K562 (cell line): Measurements from ENCODE around the gene ABCG2. TPM values are rescaled to one million over a fixed set of nuclear protein-coding genes. Genes with fewer than 3 reads are reported as not detected.
"Not testable (repeated sequence)": the region's sequence is repeated elsewhere in the genome, so short reads cannot be mapped to it uniquely, and the experiment has no call there.

Source experiments
- ATAC-seq: fragments of 200-7000 bp; cut with Tn5 transposase; 3 replicates; pipeline ENCODE4 v1.9.1; 2020; ENCODE audit warnings: moderate library complexity
- BruUV-seq: library from RNA; stranded (reverse); fragments of 400-500 nt; replicated peaks from 2 replicates; lab custom pipeline; 2021; lab: Mats Ljungman, UMichigan
- CTCF ChIA-PET: fragments of 300-600 bp; formaldehyde crosslinking; extraction: SDS; loops from one replicate; lab custom pipeline; 2021; ENCODE audit warnings: low intra/inter-chr PET ratio; lab: Yijun Ruan, JAX
- POLR2A ChIA-PET: fragments of 300-600, 350-650 bp; sonication (Branson Sonifier 250); formaldehyde crosslinking; extraction: SDS; loops from one replicate; lab custom pipeline; 2021; ENCODE audit warnings: antibody characterized with exemption, inconsistent platforms; lab: Yijun Ruan, JAX
- DNase-seq, 4 experiments: peaks; one replicate each; pipeline versions ENCODE4 v3.0.0 to v3.0.0-alpha.2; 2011 to 2018; ENCODE audit warnings: low spot score in 3 of 4, mixed read lengths in 3 of 4; ENCODE audit errors: extremely low read depth in 1 of 4
- FAIRE-seq: peaks from 2 replicates; lab custom pipeline; 2011; peaks lifted over from hg19 to GRCh38; lab: Jason Lieb, UNC
- H2AFZ ChIP-seq: 2 replicates; pipeline ENCODE4 v1.6.0; 2011; ENCODE audit warnings: low read depth, low read length, control low read depth, inconsistent platforms
- H3K27ac ChIP-seq: fragments of 200-600 bp; 3 replicates; pipeline ENCODE4 v1.8.0; 2011; ENCODE audit warnings: low read depth, mild to moderate bottlenecking, control low read depth, inconsistent platforms, low read length, moderate library complexity, mixed read lengths; ENCODE audit errors: extremely low read depth
- H3K27me3 ChIP-seq, 2 experiments: fragments of 300-600 bp in 1 of 2; 2 replicates in 1 of 2; 3 replicates in 1 of 2; pipeline versions ENCODE4 v1.6.0 to v1.8.0; 2011; ENCODE audit warnings: inconsistent platforms in 2 of 2, low read length in 2 of 2, mild to moderate bottlenecking in 1 of 2, mixed read lengths in 1 of 2, moderate library complexity in 1 of 2; ENCODE audit not compliant: control insufficient read depth in 2 of 2, insufficient read depth in 2 of 2
- H3K36me3 ChIP-seq: fragments of 300-600 bp; 3 replicates; pipeline ENCODE4 v1.8.0; 2011; ENCODE audit warnings: mild to moderate bottlenecking, low read length, inconsistent platforms; ENCODE audit not compliant: control insufficient read depth, insufficient read depth
- H3K4me1 ChIP-seq, 2 experiments: fragments of 200-600 bp in 1 of 2; replicated peaks in 1 of 2; 2 replicates in 1 of 2; 3 replicates in 1 of 2; pipeline versions ENCODE4 v1.5.1 to v1.8.0; 2011; ENCODE audit warnings: inconsistent platforms in 2 of 2, low read length in 2 of 2, mild to moderate bottlenecking in 1 of 2, mixed read lengths in 1 of 2, moderate library complexity in 1 of 2; ENCODE audit not compliant: control insufficient read depth in 2 of 2, insufficient read depth in 2 of 2
- H3K4me2 ChIP-seq: 2 replicates; pipeline ENCODE4 v1.6.1; 2011; ENCODE audit warnings: low read length, control low read depth, inconsistent platforms, mixed read lengths; ENCODE audit not compliant: insufficient read depth
- H3K4me3 ChIP-seq: fragments of 200-600 bp; sonication (generic), shearing (Covaris generic); 2 replicates; pipeline ENCODE4 v1.5.1; 2016; ENCODE audit warnings: control low read depth, inconsistent platforms
- H3K79me2 ChIP-seq: fragments of 200-600 bp; 3 replicates; pipeline ENCODE4 v1.8.0; 2011; ENCODE audit warnings: low read length, inconsistent platforms; ENCODE audit not compliant: control insufficient read depth, insufficient read depth
- H3K9ac ChIP-seq, 2 experiments: 2 replicates each; pipeline versions ENCODE4 v1.6.0 to v1.6.1; 2011; ENCODE audit warnings: low read depth in 2 of 2, low read length in 2 of 2, control low read depth in 1 of 2, inconsistent platforms in 1 of 2, mild to moderate bottlenecking in 1 of 2, mixed read lengths in 1 of 2; ENCODE audit not compliant: insufficient read depth in 1 of 2
- H3K9me1 ChIP-seq: one replicate; pipeline ENCODE4 v1.6.0; 2011; ENCODE audit warnings: inconsistent platforms, mild to moderate bottlenecking, low read length, moderate library complexity; ENCODE audit not compliant: control insufficient read depth, insufficient read depth
- H3K9me3 ChIP-seq: replicated peaks from 2 replicates; pipeline ENCODE4 v1.5.1; 2011; ENCODE audit warnings: low read depth, low read length, inconsistent platforms; ENCODE audit not compliant: control insufficient read depth, insufficient read depth
- H4K20me1 ChIP-seq: replicated peaks from 2 replicates; pipeline ENCODE4 v1.6.1; 2011; ENCODE audit warnings: low read length, inconsistent platforms, mixed read lengths; ENCODE audit not compliant: control insufficient read depth, insufficient read depth
- ELF4 ChIP-seq: fragments of 450-650 bp; formaldehyde crosslinking; IDR thresholded peaks from 2 replicates; pipeline ENCODE4 v1.4.0; 2022; ENCODE audit warnings: missing genetic modification characterization
- LCOR ChIP-seq: sonication (generic); formaldehyde crosslinking; IDR thresholded peaks from 2 replicates; pipeline ENCODE4 v1.8.0; 2022; ENCODE audit warnings: mild to moderate bottlenecking, missing genetic modification reagents
- MBD1 ChIP-seq: fragments of 250-450 bp; sonication (Bioruptor Pico); IDR thresholded peaks from 2 replicates; pipeline ENCODE4 v1.8.0; 2022; ENCODE audit warnings: inconsistent platforms
- RAD51 ChIP-seq: fragments of 450-650 bp; IDR thresholded peaks from 2 replicates; pipeline ENCODE4 v1.7.1; 2016; ENCODE audit warnings: low read depth, mild to moderate bottlenecking, borderline replicate concordance
- SRF ChIP-seq, 2 experiments: fragments of 250-450, 450-650 bp in 1 of 2; sonication (Bioruptor Pico) in 1 of 2; sonication (generic) in 1 of 2; formaldehyde crosslinking; IDR thresholded peaks; 2 replicates each; pipeline versions ENCODE4 v1.5.0 to v1.5.1; 2020 to 2022; ENCODE audit warnings: mild to moderate bottlenecking in 1 of 2, missing genetic modification reagents in 1 of 2
- TSHZ1 ChIP-seq: fragments of 250-450 bp; sonication (Bioruptor Pico); IDR thresholded peaks from 2 replicates; pipeline ENCODE4 v1.4.0; 2020; ENCODE audit warnings: mild to moderate bottlenecking, moderate library complexity
- WGBS: fragments of 100-300 bp; shearing (Covaris generic); methylation state at CpG from one replicate; pipeline ENCODE4 v1.1.6; 2016; ENCODE audit warnings: low coverage, mixed read lengths; ENCODE audit not compliant: insufficient coverage; ENCODE audit errors: missing lambda C conversion rate; 5-methylcytosine and 5-hydroxymethylcytosine counted together
- in situ Hi-C: fragments of 300-500 bp; cut with MboI; formaldehyde crosslinking; loops from 4 replicates; pipeline ENCODE4 v1.15.0; 2018; ENCODE audit warnings: inconsistent platforms, mixed read lengths
- intact Hi-C: fragments of 100-400 bp; cut with micrococcal nuclease; formaldehyde crosslinking; loops from 2 replicates; pipeline ENCODE4 v1.14.2; 2022
- polyA plus RNA-seq, 8 experiments: library from polyadenylated mRNA; depleted of rRNA in 4 of 8; stranded (reverse) in 5 of 8; unstranded in 3 of 8; fragments of >200 nt; fragmentation: Nextera tagmentation in 2 of 8; fragmentation: Illumina TruSeq in 1 of 8; extraction: Ambion mirVana in 2 of 8; extraction: Trizol in 1 of 8; gene quantifications; 2 replicates each; pipeline versions ENCODE4 v1.2.1 to v1.2.3, GENCODE V29; 2011 to 2014; ENCODE audit warnings: inconsistent platforms in 1 of 8, missing spikeins in 1 of 8
- total RNA-seq, 7 experiments: library from RNA; depleted of rRNA in 6 of 7; stranded (reverse); fragments of >200 nt in 6 of 7; fragmentation: Illumina TruSeq in 2 of 7; extraction: Trizol in 2 of 7; gene quantifications; 2 replicates each; pipeline versions ENCODE4 v1.2.1 to v1.2.3, GENCODE V29; 2011 to 2021; ENCODE audit warnings: low replicate concordance in 1 of 7

Gene ABCG2
- total and polyA plus RNA-seq, 9 of the 15 experiments (the other 6 are each of a cell fraction or from before 2014, with no cell fraction given) = 0.01 to 0.36 (median 0.11) TPM; not detected in 4

GRCh38 chr4:88158038-88158488, 376 bp downstream of the ABCG2 start (continued):
- no peak for TF ChIP-seq MBD1 (CRISPR knock-in tag)
- no peak for TF ChIP-seq SRF (CRISPR knock-in tag; IDR thresholded peaks at IDR 0.05)
- TF ChIP-seq LCOR (CRISPR knock-in tag) = no peak
- TF ChIP-seq RAD51 = no peak
- TF ChIP-seq ELF4 (CRISPR knock-in tag) = no peak
- TF ChIP-seq TSHZ1 (CRISPR knock-in tag) = no peak

GRCh38 chr4:88152331-88152730, 6.1 kb downstream of the ABCG2 start:
- H3K4me2 ChIP-seq, H3K36me3 ChIP-seq, H4K20me1 ChIP-seq, H2AFZ ChIP-seq, FAIRE-seq, H3K9me1 ChIP-seq, H3K4me1 ChIP-seq, H3K9me3 ChIP-seq, ATAC-seq, intact Hi-C loops, BruUV-seq, CTCF ChIA-PET, DNase-seq, H3K9ac ChIP-seq, H3K4me3 ChIP-seq, in situ Hi-C loops, H3K27ac ChIP-seq, POLR2A ChIA-PET, H3K79me2 ChIP-seq: not testable (repeated sequence)
- H3K27me3 ChIP-seq = peaks cover 0 to 14% of the 10 kb centered on the region in 2 experiments; a peak in 2 of 5 replicates
- 4% methylated on average over 8 of the region's 8 CpGs for WGBS
